EL (cell line): ENCODE measurements around the gene ALDH7A1.
"Not testable (repeated sequence)": the region's sequence is repeated elsewhere in the genome, so short reads cannot be mapped to it uniquely, and the experiment has no call there.

ENCODE experiments used
- DNase-seq: peaks from one replicate; pipeline ENCODE4 v3.0.0-alpha.2; 2016

ALDH7A1 gene

DNA sequence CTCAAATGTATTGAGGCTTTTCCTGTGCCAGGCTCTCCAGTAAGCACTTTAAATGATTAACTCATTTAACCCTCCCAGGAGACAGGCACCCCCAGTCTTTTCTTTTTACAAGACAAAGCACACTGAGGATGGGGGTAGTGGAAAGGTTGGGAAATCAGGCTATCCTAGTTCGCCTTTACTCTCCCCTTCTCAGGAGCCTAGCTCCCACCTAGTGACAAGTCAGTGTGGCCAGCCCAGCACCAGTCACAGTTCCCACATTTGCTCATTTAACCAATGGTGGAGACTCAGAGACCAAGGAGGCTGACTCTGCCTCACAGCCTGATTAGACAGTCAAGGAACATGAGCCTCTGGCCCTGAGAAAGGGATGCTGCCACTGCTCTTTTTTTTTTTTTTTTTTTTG lies 3.5 kb downstream of the ALDH7A1 start:
- no peak for DNase-seq

- no peak for DNase-seq
Observed at GRCh38 chr5:126589536-126590297, 5.3 kb downstream of the ALDH7A1 start.

DNA sequence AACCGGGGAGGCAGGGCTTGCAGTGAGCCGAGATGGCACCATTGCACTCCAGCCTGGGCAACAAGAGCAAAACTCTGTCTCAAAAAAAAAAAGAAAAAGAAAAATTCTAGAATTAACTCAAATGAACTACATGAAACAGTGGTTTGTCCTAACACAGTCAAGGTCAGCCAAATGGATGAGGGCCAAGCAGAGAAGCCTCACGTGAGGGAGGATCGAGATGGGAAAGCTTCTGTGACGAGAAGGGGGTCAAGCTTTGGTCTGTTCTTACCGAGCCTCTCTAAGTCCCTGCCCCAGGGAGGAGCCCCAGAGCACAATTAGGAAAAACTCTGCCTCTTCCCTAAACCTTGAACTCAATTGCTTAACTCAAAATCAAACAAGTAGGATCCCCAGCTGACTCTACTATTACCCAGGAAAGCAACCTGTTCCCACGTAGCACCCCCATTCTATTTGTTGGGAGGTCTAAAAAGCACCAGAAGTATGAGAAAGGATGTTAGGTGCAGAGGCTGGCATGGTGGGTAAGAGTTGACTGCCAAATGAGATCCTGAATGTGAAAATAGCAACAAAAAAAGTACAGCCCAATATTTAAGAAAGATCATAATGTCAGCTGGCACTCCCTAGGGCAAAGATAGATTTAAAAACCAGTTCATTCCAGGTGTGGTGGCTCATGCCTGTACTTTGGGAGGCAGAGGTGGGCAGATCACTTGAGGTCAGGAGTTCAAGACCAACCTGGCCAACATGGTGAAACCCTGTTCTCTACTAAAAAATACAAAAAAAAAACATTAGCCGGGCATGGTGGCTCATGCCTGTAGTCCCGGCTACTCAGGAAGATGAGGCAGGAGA lies 7.2 kb downstream of the ALDH7A1 start:
- no peak for DNase-seq

GRCh38 chr5:126583761-126584160 lies 11.3 kb downstream of the ALDH7A1 start:
- no peak for DNase-seq

- no peak for DNase-seq
Observed at GRCh38 chr5:126579716-126580115, 15.3 kb downstream of the ALDH7A1 start.

DNA sequence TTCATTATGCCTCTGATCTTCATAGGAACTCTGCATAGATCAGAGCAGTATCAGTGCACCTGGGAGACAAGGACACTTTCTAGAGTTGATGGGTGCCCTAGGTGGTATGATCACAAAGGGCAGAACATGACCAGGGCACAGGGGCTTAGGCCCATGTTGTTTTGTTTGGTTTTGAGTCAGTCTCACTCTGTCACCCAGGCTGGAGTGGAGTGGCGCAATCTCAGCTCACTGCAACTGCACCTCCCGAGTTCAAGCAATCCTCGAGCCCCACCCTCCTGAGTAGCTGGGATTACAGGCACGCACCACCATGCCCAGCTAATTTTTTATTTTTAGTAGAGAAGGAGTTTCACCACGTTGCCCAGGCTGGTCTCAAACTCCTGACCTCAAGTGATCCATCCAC lies 17.6 kb downstream of the ALDH7A1 start:
- no peak for DNase-seq

DNA sequence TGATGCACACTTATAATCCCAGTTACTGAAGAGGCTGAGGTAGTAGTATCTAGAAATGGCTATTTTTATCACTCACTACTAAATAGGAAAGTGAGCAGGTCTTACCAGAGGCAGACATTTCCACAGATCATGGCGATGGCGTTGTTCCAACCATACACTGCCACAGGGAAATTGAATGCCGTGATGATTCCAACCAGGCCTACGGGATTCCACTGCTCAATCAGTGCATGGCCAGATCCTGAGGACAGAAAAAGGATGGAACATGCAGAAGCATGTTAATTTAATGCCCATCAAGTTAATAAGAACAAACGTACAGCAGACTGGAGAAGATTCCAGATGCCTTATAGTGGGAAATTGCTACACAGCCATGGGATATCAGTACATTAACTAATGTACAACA lies 18.0 kb downstream of the ALDH7A1 start:
- no peak for DNase-seq

DNA sequence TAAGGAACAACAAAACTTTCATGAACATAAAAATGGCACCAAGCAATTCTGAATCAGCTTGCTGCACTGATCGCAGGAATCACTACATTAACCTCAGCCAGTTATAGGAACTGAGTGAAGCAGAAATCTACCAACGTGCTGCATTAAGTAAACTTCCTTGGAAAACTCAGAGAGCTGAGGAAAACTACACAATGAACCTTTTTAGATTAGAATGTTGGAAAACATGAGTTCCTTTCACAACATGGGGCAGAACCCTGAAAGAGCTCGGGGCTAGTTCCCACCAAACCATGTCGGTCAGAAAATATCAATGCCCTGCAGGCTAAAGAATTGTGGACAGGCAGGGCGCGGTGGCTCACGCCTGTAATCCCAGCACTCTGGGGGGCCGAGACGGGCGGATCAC lies 19.4 kb downstream of the ALDH7A1 start:
- DNase-seq = no peak

- no peak for DNase-seq
Observed at GRCh38 chr5:126568206-126568755, 26.7 kb downstream of the ALDH7A1 start.

- DNase-seq = no peak
Observed at GRCh38 chr5:126562823-126563222, 32.2 kb downstream of the ALDH7A1 start.

DNA sequence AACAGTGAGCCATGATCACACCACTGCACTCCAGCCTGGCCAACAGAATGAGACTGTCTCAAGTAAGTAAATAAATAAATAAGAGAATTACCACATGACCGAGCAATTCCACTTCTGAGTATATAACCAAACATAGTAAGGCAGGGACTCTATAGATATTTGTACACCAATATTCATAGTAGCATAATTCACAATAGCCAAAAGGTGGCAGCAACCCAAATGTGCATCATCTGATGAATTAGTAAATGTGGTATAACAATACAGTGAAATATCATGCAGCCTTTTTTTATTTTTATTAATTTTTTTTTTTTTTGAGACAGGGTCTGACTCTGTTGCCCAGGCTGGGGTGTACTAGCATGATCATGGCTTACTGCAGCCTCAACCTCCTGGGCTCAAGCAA lies 33.1 kb downstream of the ALDH7A1 start:
- DNase-seq = no peak

- DNase-seq = not testable (repeated sequence)
Observed at GRCh38 chr5:126555101-126555500, 39.9 kb downstream of the ALDH7A1 start.

- DNase-seq = peak; percentile 8
Observed at GRCh38 chr5:126552614-126553013, 42.4 kb downstream of the ALDH7A1 start.

DNA sequence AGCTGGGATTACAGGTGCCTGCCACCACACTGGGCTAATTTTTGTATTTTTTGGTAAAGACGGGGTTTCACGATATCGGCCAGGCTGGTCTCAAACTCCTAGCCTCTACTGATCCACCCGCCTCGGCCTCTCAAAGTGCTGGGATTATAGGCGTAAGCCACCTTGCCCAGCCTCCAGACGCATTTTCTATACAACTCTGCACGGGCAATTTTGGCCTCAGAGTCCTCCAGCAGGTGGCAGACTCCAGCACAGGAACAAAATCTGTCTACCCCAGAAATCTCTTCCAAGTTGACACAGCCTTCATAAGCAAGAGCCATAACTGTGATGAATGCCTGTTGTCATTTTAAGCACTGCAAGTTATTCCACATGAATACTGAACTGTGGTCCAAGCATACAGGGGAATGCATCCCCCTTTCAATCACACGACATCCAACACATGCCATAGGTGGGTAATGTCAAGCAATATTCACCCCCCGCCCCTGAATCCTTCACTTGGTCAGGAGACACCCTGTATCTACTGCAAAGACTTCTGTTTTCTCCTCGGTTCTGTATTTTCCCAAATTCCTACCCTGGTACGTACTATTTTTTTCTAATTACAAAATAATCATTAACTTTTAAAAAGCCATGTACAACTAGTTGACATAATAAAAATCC lies 50.8 kb downstream of the ALDH7A1 start:
- peak; percentile 43 for DNase-seq

- no peak for DNase-seq
Observed at GRCh38 chr5:126543660-126544059, 51.4 kb downstream of the ALDH7A1 start.

GRCh38 chr5:126543009-126543408 lies 52.0 kb downstream of the ALDH7A1 start:
- DNase-seq = no peak

- DNase-seq = no peak
Observed at GRCh38 chr5:126542441-126542840, 52.6 kb downstream of the ALDH7A1 start.

DNA sequence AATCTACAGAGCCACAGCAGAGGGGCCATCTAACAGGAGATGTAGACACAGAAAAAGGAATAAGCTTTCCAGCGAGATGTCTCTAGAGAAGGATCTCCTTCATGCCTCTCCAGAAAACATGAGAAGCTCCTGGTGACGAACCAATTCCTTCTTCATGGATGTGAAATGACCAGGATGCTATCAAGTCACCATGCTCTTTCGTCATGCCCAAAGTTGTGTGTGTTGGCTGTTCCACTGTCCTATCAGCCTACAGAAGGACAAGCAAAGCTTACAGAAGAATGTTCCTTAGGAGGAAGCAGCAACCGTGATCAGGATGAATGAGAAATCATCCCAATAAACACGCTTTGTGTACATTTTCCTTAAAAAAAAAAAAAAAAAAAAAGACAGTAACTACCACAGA lies 54.4 kb downstream of the ALDH7A1 start:
- no peak for DNase-seq

DNA sequence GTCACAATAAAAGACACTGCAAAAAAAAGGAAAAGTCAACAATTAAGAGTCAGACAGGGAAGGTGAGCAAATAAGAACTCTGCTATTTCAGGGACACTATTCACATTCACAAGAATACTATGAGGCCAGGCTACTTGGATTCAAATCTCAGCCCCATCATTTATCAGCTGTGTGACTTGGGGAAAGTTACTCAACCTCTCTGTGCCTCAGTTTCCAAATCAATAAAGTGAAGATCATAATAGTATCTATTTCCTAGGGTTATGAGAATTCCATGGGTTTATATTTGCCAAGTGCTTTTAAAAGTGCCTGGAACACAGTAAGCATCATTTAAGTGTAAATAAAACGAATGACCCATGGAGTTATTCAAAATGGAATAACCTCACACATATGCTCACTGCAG lies 56.4 kb downstream of the ALDH7A1 start:
- DNase-seq = no peak

- DNase-seq = no peak
Observed at GRCh38 chr5:126536874-126537273, 58.1 kb downstream of the ALDH7A1 start.

GRCh38 chr5:126535856-126536545 lies 59.0 kb downstream of the ALDH7A1 start:
- DNase-seq = no peak

DNA sequence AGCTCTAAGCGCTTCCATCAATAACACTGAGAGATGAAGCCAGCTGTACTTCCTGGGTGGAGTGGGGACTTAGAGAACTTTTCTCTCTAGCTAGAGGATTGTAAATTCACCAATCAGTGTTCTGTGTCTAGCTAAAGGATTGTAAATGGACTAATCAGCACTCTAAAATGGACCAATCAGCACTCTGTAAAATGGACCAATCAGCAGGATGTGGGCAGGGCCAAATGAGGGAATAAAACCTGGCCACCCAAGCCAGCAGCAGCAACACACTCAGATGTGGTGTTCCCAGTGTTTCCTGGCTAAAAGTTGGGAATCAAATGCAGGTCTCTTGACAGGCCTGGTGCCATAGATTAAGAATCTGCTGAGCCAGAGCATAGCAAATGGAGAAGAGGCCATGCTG lies 60.5 kb downstream of the ALDH7A1 start:
- DNase-seq = no peak
